Skeletal muscle cell (primary cell): ENCODE data around the gene MINDY4.

ENCODE experiments used
- DNase-seq: peaks from one replicate; pipeline ENCODE4 v3.0.0-alpha.2; 2010; ENCODE audit warnings: low read depth
- H3K4me3 ChIP-seq: 2 replicates; pipeline ENCODE4 v1.5.1; 2011; ENCODE audit warnings: low read depth, mild to moderate bottlenecking, control low read depth, low read length, moderate library complexity

The MINDY4 gene

GRCh38 chr7:30905078-30906012 lies 134.1 kb downstream of the MINDY4 start:
- no peak overlapping the region for H3K4me3 ChIP-seq
- DNase-seq = no peak

DNA sequence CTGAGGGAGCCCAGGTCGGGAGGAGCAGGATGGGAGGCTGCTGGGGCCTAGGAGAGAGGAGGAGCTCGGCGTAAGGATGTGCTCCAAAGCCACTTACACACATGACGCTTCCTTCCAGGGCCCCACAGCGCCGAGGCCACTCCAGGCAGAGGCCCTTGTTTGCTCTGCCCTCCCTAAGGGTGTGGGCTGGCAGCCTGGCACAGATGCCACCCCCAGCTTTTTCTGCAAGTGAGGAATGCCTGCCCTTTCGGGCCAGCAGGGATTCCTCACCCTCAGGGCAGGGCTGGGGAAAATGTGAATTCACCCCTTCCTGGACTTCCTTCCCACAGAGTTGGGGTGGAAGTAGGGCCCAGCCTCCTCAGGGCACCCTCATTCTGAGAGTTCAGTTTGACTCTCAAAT lies 134.8 kb downstream of the MINDY4 start:
- H3K4me3 ChIP-seq = no peak overlapping the region
- no peak for DNase-seq

GRCh38 chr7:30906515-30907240 lies 135.5 kb downstream of the MINDY4 start:
- no peak for DNase-seq
- H3K4me3 ChIP-seq = no peak overlapping the region

DNA sequence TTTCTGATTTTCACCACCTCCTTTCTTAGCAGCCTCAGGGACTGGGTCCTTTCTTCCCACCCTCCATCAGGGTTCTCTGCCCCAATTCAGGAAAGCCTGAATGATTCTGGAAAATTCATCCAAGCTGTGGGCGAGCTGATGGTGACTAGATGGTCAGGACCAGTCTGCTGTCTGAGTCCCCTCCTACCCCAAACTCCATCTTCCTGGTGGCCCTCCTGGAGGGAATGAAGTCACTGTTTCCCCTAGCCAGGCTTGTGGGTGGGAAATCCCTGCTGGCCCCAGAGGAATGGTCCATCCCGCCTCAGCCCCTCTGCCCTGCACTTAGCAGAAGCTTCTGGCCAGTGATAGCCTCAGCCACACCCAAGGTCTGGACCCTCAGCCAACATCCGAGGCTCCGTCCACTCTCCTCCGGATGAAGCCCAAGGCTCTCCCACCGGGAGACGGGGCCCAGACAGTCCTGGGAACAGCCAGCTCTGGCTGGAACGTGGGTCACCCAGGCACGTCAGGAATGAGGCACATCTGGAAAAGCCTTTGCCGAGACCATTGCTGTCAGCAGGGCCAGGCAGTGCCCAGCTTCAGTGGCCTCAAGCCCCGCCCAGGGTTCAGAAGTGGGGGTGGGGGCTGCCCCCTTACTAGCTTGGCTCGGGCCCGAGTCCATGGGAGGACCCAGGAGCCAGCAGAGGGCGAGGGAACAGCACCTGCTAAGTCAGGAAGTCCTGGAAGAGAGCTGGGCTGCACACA lies 136.5 kb downstream of the MINDY4 start:
- H3K4me3 ChIP-seq = no peak overlapping the region

DNA sequence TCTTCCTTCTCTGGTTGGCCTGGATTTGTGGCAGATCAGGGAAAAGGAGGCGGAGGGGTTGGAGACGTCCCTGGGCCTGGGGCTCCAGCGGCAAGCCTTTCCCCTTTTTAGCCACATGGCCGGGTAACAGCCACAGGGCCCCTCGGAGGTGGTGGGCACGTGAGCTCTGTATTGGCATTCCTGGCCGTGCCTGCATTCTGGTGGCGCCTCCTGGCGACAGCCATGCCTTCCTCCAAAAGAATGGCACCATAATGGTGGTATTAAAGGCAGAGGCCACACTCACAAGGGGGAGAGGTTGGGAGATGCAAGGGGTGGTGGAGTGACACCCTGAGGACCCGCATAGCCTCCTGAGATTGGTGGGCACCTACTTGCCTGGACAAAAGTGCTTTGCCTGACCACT lies 137.5 kb downstream of the MINDY4 start:
- no peak overlapping the region for H3K4me3 ChIP-seq
- DNase-seq = no peak

More for the DNA sequence above, 136.5 kb downstream of the MINDY4 start:
- no peak for DNase-seq

GRCh38 chr7:30909431-30909830 lies 138.2 kb downstream of the MINDY4 start:
- H3K4me3 ChIP-seq = no peak overlapping the region
- no peak for DNase-seq

DNA sequence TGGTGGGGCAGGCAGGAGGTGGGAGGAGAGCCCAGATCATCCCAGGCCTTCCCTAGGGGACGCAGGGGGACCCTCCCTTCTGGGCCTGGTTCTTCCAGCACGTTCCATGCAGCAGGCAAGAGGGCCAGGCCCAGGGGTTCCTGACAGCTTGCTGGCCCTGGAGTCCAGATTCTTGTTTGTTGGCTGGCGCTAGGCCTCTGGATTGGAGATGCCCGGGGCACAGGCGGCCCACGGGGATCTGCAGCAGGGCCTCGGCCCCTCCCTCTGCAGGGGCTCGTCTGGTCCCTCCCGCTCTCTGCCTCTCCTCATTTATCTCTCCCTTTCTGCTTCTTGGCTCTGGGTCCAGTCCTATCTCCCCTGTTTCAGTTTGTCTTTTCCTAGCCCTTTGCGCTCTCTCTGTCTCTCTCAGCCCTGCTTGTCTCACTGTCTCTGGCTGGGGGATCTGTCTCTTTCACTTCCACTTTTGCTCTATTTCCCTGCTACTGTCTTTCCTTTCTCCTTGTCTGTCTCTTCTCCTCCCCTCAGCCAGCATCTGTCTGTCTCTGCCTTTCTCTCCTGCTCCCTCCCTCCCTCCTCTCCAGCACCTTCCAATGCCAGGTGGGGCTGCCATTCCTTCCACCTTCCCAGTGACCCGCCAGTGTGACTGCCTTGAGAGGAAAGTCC lies 139.3 kb downstream of the MINDY4 start:
- DNase-seq = no peak

GRCh38 chr7:30911133-30911532 lies 139.9 kb downstream of the MINDY4 start:
- no peak overlapping the region for H3K4me3 ChIP-seq
- DNase-seq = no peak

More for the DNA sequence above, 139.3 kb downstream of the MINDY4 start:
- no peak overlapping the region for H3K4me3 ChIP-seq

DNA sequence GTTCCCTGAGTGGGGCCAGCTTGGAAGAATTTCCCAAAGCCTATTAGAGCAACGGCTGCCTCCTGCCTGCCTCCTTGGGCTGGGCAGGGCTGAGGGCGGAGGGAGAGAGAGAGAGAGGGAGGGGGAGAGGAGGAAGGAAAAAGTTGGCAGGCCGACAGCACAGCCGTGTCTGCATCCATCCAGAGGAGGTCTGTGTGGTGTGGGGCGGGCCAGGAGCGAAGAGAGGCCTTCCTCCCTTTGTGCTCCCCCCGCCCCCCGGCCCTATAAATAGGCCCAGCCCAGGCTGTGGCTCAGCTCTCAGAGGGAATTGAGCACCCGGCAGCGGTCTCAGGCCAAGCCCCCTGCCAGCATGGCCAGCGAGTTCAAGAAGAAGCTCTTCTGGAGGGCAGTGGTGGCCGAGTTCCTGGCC lies 140.3 kb downstream of the MINDY4 start, which contains the start of gene AQP1:
Gene AQP1, plus strand, starts transcription at position 293 of the 409 bp plus-strand sequence. Its CDS starts 57 bp downstream, at position 350.
- no peak within 1 kb of the TSS for H3K4me3 ChIP-seq
- DNase-seq = no peak

DNA sequence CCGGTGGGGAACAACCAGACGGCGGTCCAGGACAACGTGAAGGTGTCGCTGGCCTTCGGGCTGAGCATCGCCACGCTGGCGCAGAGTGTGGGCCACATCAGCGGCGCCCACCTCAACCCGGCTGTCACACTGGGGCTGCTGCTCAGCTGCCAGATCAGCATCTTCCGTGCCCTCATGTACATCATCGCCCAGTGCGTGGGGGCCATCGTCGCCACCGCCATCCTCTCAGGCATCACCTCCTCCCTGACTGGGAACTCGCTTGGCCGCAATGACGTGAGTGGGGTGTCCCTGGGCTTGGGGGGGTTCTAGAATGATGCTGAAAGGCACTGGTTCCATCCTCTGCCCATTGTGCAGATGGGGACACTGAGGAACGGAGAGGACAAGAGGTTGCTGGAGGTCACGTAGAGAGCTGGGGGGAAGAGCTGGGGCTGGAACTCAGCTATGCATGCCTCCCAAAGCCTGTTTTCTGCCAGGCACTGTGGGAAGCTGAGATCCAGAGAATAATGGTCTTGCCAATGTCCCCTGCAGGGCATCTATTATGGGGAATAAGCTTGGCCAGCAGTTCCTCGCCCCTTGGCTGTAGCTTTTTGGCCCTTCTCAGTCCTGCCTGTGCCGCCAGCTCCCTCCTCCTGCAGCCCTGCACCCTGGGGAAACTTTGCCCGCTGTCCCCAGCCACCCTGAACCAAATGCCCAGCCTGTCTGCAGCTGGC lies 141.0 kb downstream of the MINDY4 start:
- no peak for DNase-seq
- H3K4me3 ChIP-seq = no peak overlapping the region

GRCh38 chr7:30912731-30912985 lies 141.4 kb downstream of the MINDY4 start:
- no peak for DNase-seq
- no peak overlapping the region for H3K4me3 ChIP-seq

DNA sequence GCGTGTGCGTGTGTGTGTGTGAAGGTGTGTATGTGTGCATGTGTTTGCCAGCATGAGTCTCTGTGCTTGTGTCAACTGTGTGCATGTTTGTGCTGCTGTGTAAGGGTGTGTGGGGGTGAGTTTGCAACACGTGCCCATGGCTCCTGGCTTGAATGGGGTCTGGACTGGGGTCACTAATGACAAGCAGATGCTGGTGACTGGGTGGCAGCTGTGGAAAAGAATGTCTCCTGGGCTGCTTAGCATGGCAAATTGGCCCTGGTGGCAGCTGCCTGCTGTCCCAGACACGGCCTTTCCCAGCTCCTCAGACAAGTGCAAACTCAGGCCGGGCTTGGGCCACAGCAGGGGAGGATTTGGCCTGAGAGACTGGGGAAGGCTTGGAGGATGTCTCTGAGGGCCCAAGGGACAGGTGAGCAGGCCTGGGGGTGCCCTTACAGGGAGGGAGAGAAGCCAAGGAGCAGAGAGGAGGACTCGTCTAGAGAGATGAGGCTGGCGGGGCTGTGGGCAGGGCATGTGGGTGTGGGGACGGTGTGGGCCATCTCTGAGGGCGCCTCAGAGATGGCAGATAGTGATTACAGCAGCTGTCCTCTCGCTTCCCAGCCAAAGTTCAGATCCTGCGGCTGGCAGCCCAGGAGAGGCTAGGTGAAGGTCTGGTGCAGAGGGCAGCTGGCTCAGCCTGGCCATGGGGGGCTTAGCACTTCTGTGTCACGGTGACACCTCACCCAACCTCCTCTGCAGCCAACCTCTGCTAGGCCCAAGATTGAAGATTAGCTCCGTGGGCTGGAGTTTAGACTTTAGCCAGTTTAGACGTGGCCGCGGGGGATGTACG lies 142.0 kb downstream of the MINDY4 start:
- DNase-seq = no peak
- H3K4me3 ChIP-seq = no peak overlapping the region

- no peak for DNase-seq
- H3K4me3 ChIP-seq = no peak overlapping the region
Observed at GRCh38 chr7:30913821-30914515, 142.8 kb downstream of the MINDY4 start.

- DNase-seq = no peak
- no peak overlapping the region for H3K4me3 ChIP-seq
Observed at GRCh38 chr7:30914596-30914995, 143.4 kb downstream of the MINDY4 start.

DNA sequence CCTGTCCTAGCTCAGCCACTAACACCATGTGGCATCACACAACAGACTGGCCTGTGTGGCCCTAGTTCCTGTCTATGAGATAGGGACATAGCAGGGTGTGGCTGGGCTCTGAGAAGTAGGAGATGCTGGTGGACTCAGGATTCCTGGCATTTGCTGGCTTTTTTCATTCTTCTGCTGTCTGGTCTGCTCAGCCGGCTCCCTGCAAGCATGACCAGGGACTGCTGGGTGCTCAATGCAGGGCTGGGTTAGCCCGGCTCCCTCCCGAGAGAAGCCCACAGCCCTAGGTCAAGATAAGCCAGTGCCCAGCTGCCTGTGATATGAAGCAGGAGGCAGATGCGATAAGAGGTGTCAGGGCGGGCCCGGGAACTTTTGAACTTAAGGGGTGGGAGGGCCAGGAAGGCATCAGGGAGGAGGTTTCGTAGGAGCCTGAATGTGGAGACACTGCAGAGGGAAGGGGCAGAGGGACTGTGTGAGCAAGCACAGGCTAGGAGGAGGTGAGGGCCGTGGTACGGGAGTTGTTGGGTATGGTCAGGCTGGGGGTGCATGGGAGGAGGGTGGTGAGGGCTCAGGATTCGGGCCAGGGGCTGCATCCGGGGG lies 143.9 kb downstream of the MINDY4 start:
- H3K4me3 ChIP-seq = no peak overlapping the region
- no peak for DNase-seq

DNA sequence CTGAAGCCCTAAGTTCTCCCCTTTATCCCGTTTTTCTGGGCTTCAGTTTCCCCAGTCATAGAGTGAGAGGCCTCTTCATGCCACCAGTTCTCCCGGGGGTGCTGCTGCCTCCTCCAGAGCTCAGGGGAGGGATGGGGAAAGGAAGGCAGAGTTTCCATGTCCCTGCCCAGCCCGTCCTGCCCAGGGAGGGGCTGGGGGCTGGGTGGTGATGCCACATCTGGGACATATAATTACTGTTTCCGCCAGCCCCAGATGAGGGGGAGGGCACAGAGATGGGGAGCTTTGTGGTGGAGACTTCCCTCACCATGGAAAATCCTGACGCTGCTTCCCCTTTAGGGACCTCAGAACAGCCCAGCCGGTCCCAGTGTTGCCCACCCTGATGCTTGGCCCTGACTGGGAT lies 144.5 kb downstream of the MINDY4 start:
- H3K4me3 ChIP-seq = no peak overlapping the region
- no peak for DNase-seq

DNA sequence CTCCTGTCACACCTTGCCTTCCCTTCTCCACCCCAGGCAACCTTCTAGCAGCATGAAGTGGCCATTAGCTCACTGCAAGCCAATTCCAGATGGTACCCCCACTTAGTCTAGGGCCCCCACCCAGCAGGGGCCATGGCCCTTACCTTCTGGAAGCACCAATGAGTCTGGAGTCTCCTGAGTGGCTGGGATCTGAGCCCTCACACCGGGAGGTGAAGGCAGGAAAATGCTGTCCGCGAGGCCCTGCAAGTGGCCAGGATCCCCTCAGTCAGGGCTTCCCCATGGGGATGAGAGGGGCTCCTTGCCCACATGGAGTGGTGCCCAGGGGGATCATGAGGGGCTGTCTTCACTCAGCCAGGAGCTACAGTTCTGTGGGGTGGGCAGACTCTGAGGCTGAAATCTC lies 145.0 kb downstream of the MINDY4 start:
- H3K4me3 ChIP-seq = no peak overlapping the region
- no peak for DNase-seq
